GM21619 (cell line): ENCODE data around the gene ALOX15.
"Not testable (repeated sequence)": the region's sequence is repeated elsewhere in the genome, so short reads cannot be mapped to it uniquely, and the experiment has no call there.

Experiments used
- ATAC-seq: cut with Tn5 transposase; IDR thresholded peaks from one replicate; pipeline ENCODE4 v1.9.1; 2021; ENCODE audit not compliant: unreplicated experiment

ALOX15 gene, protein sequence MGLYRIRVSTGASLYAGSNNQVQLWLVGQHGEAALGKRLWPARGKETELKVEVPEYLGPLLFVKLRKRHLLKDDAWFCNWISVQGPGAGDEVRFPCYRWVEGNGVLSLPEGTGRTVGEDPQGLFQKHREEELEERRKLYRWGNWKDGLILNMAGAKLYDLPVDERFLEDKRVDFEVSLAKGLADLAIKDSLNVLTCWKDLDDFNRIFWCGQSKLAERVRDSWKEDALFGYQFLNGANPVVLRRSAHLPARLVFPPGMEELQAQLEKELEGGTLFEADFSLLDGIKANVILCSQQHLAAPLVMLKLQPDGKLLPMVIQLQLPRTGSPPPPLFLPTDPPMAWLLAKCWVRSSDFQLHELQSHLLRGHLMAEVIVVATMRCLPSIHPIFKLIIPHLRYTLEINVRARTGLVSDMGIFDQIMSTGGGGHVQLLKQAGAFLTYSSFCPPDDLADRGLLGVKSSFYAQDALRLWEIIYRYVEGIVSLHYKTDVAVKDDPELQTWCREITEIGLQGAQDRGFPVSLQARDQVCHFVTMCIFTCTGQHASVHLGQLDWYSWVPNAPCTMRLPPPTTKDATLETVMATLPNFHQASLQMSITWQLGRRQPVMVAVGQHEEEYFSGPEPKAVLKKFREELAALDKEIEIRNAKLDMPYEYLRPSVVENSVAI

DNA sequence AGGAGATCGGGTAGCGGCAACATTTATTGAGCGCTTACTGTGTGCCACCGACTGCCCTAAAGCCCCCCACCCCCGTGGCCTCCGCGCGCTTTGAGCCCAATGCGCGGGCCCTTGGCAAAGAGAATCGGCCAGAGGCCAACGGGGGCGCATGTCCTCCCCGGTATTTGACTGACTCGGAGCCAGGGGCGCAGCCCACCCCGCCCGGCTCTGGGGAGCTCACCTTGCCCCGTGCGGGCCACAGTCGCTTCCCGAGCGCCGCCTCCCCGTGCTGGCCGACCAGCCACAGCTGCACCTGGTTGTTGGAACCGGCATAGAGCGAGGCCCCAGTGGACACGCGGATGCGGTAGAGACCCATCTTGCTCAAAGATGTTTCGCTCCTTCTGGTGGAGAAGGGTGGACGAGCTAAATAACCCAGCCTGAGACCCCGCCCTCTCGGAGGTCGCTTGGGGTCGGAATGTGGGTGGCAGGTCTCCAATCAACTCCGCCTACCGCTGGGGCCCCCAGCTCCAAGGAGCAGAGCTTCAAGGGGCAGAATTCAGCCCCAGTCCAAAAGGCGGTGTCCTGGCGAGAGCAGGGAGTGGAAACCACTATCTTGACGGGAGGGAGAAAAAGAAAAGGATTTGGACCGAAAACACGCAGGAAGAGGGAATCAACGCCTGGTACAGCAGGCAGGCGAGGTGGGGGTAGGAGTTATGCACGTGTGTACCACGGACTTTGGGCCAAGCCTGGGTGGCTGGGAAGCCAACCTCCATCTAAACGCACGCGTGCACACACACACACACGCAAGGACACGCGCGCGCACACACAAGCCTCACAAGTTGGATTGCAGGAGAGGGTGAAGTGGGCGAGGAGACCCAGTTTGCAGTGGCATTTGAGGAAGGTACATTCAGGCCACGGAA is at the start of gene ALOX15:
TSS of gene ALOX15 (minus strand) at position 382 of the 899 bp plus-strand sequence. CDS start at position 355, 27 bp downstream.
- ATAC-seq, result no peak

DNA sequence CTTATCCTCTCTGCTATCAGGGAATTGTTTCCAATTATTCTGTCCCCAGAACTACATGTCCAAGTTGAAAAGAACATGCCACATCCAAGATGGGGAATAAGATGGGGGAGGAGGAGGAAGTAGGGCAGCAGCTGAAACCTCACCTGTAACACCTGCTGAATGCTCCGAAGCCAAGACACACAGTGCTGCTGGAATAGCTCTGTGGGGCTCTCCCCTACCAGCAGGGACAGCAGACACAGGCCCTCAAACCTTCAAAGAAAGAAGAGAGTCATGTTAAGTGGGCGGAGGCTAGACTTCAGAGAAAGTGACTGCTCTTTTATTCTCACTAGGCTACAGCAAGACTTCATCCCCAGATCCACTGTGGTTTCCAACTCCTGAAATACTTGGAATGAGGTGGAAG is 49.3 kb upstream of the ALOX15 start:
- ATAC-seq, result no peak

DNA sequence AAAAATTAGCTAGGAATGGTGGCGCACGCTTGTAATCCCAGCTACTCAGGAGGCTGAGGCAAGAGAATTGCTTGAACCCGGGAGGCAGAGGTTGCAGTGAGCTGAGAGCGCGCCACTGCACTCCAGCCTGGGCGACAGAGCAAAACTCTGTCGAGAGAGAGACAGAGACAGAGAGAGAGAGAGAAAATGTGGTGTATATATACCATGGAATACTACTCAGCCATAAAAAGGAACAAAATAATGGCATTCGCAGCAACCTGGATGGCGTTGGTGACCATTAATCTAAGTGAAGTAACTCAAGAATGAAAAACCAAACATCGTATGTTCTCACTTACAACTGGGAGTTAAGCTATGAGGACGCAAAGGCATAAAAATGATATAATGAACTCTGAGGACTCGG is 48.4 kb upstream of the ALOX15 start:
- not testable (repeated sequence) for ATAC-seq

DNA sequence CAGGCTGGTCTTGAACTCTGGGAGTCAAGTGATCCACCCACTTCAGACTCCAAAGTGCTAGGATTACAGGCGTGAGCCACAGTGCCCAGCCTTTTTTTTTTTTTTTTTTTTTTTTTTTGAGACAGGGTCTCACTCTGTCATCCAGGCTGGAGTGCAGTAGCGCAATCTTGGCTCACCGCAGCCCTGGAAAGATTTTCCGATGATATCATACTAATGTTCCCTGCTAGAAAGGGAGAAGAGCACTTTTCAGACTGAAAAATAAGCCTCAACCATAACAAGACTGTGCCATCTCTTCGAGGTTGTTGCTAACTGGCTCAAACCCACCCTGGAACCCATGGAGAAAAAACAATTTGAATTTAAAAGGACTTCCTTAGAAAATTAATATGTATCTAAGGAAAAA is 42.3 kb upstream of the ALOX15 start:
- not testable (repeated sequence) for ATAC-seq

DNA sequence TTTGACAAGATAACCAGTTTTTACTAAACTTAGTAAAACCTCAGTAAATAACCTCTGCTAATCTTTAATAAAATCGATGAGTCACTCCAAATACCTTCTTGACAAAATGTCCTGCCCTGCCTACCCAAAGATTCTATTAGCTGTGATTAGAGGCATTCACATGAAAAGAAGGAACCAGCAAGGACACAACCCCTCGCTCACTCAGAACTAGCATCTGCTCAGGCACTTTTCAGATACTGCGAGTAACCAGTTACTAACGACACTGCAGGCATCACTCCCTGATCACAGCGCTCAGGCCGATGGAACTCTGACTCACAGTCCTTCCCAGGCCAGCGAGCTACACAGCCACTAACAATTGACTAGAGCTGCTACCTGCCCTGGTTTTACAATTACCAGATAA is 38.2 kb upstream of the ALOX15 start:
- ATAC-seq, result no peak

DNA sequence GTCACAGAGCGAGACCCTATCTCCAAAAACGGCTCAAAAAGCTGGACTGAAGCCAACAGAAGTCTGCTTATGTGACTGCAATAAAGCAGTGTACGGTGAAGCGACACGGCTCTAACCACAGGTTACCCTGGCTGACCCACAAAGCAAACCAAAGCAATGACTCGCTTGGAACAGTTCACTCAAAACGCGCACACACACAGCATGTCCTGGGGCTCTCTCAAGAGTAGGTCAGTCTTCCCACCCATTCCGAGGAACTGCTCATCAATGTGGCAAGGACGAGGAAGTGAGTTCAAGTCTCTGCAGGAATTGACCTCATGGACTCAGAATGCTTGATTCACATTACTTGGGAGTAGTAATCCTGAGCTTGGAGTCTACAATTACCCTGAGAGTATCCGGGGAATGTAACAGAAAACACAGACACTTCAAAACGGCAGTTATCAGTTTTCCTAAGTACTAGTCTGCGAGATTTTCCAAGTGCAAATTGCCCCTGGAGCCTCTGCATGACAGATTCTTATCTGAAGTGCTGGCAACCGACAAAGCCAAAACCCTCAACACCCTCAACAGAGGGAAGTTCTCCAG is 37.1 kb upstream of the ALOX15 start:
- no peak for ATAC-seq

DNA sequence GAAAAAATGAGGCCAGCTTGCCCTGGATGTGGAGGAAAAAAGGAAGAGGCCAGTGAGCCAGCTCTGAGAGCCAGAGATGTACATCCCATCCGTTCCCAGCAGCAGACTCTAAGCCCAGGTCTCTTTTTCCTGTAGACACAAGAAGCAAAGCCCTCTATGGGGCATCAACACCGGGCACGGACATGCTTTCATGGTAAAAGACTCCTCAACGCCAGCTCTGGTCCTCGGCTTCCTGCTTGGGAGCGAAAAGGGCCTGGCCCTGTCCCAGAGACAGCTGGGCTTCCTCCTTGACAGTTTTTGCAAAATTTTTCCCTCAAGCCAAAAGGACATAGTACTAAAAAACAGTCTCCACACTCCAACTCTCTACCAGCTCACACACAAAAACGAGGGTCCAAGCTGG is 35.3 kb upstream of the ALOX15 start:
- no peak for ATAC-seq

DNA sequence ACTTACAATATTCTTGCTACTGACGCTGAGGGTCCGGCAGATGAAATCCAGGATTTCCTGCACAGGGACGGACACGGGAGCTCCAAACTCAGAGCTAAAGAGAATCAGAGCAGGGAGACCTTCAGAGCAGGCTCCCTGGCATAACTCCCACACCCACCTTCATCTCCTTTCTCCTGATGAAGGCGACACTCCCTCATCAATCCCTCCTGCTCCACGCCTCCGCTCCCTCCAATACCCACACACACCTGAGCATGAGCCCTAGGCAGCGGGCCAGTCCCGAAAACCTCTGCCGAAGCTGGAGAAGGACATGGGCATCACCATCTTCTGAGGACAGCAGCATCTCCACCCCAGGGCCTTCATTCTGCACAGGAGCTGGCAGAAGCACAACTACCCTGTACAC is 34.3 kb upstream of the ALOX15 start:
- ATAC-seq, result no peak

DNA sequence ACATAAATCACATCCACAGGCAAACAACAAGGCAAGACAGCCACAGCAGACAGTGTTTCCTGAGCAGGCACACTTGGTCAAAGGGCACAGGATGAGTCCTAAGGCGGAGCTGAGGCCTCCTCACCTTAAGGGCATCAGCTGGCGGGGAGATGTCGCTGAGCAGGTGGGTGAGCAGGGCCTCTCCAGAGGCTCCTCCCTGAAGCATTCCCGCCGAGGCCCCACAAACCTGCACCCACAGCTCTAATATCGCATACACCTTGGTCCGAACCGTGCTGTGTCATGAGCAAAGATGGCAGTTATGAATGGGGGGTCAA is 33.2 kb upstream of the ALOX15 start:
- no peak for ATAC-seq

DNA sequence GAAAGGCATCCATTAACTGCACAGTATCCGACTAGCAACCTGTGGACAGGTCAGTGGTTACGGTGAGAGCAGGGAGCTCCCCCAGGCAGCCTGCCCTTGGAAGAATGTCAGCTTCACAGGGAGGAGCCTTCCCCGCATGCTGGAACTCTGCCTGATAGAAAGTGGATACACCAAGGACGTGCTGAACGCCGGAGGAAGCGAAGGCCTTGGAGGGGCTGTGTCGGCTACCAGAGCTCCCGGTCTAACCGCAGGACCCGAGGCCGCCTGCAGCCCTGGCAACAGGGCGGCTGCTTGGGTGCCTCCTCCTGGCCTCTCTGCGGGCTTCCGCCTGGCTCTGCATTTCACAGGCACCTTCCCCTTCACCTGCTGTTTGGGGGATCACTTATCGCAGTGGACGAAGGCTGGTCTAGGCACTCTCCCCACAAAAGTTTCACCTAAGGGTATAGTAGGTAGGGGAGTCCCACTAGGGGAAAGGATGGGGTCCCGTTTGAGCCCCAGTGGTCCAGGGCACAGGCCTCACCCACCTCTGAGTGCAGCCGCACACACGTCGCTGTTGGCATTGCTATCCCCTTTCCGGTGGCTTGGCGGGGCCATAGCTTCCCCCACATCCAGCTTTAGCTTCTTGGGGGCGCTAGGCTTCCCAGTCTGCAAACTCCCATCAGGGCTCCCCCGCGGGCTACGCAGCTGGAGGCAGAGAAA is 32.7 kb upstream of the ALOX15 start:
- ATAC-seq, result no peak

DNA sequence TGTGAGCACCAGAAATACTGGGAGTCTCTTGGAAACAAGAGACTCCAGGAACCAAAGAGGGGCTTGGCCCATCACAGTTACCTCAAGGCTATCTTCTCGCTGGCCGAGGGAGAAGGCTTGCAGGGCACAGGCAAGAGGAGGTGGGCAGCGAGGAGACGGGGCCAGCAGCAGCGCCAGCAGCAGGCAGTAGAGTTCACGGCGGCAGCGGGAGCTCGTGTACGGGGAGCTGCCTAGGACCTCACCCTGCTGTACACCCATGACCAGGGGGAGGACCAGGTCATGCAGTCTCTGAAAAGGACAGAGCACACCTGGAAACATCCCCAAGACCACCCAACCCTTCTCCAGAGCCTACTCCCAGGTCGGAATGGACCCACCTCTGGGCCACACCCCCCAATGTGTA is 31.7 kb upstream of the ALOX15 start:
- no peak for ATAC-seq

DNA sequence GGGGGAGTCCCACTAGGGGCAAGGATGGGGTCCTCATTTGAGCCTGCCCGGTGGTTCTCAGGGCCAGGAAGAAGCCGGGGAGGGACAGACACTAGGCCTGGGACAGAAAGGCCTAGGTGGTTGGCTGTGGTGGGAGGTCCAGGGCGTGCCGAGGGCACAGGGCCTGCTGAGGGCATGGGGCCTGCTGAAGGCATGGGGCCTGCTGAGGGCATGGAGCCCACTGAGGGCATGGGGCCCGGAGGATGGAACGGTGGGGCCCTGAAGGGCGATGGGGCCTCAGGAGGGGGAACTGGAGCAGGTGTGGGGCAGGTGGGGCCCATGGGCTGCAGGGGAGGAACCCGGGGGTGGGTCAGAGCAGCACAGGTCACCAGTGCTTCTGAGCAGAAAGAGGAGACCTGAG is 31.3 kb upstream of the ALOX15 start:
- ATAC-seq, result no peak

DNA sequence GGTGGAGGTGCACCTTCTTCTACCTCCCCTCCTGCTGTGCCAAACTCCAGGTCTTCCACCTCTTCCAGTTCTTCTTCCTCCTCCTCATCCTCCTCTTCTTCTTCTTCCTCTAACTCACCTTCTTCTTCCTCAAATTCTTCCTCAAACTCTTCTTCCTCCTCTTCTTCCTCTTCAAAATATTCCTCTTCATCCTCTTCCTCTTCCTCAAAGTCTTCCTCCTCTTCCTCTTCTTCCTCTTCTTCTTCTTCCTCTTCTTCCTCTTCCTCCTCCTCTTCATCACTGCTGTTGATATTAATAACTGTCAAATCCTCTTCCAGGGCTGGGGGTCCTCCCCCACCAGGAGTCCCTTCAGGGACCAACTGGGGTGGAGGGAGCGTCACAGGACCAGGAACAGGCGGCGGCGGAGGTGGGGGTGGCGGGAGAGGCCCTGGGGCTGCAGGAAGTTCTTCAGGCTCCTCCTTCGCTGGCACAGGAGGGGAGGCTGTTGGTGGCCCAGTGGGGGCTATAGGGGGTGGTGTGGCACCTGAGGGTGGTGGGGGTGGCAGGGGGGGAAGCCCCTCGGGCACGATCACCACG is 30.7 kb upstream of the ALOX15 start:
- no peak for ATAC-seq

DNA sequence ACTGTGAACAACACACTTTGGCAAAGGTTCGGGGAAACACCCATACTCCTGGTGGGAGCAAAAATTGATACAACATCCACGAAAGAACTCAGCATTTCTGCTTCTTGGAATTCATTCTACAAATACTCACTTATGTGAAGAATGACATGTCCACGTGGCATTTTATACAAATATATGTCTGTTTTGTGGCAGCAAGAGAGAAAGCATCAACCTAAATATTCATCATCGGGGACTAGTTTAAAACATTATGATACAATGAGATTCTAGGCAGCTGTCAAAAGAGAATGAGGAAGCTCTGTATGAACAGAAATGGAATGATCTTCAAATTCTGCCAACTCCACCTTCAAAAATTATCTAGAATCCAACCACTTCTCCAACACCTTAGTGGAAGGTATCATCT is 25.7 kb upstream of the ALOX15 start:
- ATAC-seq, result no peak

DNA sequence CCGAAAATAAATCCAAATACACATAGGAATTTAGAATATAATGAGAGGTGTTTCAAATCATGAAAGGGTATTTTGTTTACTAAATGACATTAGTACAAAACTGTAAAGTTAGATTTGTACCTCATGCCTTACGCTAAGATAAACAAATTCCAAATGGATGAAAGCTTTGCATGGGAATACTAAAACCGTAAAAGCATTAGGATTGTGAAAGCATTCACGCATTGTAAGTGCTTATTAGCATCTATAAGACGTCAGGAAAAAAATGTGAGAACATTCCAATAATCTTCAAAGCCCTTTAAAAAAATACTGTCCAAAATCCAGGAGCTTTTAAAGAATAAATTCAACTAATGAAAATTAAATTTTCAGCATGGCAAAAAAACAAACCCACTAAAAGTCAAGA is 24.8 kb upstream of the ALOX15 start:
- ATAC-seq, result no peak

DNA sequence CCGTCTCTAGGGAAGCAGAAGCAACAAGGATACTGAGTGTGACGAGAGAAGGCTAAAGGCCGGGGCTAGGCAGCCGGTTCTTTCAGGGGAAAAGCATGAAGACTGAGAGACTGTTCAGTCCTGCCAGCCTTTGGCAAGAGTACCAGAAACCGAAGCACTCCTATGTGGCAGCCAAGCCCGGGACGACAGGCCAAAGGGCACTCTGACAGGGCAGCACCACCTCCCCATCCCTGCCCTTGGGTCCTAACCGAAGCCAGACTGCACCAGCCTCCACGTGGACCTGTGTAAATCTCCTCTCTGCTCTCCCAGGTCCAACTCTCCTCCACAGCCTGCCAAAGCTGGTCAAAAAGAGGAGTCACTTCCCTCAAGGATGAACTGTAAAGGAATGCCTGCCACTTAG is 23.5 kb upstream of the ALOX15 start:
- no peak for ATAC-seq

DNA sequence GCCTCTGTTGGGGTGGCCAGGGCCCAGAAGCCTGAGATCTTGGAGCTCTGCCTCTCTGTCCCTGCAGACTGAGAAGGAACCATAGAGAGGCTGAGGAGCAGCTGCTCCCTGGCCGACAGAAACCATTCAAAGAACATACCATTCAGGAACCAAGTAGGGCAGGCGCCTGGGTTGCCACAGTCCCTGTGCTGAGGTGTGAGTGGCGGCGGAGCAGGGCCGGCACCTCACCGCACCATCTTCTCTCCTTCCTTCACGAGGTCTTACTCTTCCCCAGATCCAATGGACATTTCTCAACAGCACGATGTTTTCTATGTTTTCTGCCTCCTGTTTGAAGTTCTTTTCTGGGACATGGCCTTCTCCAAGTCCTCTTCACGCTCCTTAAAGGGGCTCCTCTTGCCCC is 22.8 kb upstream of the ALOX15 start:
- no peak for ATAC-seq

DNA sequence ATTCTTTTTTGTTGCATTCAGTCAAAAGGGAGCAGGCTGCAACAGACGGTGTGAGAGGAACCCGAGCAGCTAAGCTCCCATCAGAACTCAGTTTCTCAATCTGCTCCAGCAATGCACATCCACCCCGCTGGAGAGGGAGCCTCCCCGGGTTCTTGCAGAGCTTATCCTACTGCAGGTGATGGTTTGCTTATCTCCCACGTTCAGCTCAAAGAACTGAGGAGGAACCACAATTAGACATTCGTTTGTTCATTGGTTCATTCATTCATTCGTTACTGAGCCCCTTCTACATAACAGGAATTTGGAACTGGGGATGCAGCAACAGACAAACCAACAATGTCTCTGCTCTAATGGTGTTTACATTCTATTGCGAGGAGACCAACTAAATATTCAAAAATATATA is 22.2 kb upstream of the ALOX15 start:
- ATAC-seq, result no peak

DNA sequence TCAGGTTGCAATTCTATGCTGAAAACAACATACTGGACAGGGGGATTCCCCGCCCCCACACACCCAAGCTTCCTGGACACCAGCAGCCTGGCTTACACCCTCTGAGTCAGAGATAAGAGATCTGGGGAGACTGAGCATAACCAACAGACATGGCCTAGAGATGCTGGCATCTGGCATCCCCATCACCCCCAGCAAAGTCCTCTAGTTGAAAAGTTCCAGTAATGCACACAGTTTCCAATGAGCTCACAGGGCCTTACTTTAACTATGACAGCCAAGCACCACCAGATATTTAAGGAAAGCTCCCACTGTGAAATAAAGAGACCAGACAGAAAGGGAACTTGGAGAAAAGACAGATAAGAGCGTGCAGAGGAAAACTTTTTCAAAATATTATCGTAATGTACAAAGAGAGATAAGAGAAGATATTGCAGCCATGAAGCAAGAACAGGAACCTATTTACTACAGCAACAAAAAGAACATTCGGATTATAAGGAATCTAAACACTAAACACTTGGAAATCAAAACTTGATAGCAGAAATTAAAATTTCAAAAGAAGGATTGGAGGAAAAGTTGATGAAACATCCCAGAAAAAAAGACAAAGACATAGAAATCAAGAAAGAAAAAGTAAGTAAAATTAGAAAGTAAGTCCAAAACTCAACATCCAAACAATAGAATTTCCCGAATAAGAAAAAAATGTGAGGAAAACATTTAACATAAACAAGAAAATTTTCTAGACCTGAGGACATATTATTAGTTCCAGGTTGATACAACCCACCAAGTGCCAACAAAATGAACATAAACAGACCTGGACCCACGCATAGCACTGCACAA is 17.2 kb upstream of the ALOX15 start:
- no peak for ATAC-seq

DNA sequence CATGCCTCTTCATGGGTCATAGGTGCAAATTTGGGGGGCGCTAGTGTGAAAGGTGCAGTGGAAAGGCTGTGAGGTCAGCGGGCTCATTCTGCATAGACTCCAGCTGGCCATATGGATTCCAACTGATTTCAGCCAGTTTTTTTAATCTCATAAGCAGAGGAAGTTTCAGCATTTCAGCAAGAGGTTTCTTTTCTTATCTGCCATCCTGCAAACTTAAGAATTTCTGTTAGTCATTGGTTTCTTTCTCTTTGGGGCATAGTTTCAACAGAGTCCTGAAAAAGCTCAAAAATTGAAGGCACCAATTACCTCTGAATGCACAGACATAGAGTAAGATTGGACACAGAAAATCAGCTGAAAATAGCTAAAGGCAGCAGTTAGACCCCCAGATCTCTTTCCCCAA is 16.2 kb upstream of the ALOX15 start:
- no peak for ATAC-seq
